ENCODE results near the gene HIC1.

HIC1 gene

GRCh38 chr17:2076087-2076984 is 21.4 kb downstream of the HIC1 start:
- ATAC-seq (no peak), DNase-seq (no peak)

GRCh38 chr17:2077040-2077439 is 22.1 kb downstream of the HIC1 start:
- ATAC-seq (no peak), DNase-seq (no peak)

DNA sequence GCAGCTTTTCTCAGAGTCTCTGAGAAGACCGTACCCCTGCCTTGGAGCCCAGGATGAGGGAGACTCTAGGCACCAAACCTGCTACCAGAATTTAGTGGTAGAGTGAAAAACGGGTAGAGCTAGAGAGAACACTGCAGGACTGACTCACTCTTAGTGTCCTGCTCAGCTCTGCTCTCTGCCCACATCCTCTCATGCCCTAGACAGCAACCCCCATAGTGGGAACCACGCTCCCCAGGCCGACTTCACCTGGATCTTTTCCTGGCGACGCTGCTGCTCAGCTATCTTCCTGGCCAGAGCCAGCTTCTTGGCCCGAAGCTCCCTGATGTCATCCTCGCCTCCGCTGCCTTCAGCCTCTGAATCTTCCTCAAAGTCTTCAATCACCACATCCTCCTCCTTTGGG is 26.7 kb downstream of the HIC1 start:
- DNase-seq (no peak), ATAC-seq (peak; percentile 26)

DNA sequence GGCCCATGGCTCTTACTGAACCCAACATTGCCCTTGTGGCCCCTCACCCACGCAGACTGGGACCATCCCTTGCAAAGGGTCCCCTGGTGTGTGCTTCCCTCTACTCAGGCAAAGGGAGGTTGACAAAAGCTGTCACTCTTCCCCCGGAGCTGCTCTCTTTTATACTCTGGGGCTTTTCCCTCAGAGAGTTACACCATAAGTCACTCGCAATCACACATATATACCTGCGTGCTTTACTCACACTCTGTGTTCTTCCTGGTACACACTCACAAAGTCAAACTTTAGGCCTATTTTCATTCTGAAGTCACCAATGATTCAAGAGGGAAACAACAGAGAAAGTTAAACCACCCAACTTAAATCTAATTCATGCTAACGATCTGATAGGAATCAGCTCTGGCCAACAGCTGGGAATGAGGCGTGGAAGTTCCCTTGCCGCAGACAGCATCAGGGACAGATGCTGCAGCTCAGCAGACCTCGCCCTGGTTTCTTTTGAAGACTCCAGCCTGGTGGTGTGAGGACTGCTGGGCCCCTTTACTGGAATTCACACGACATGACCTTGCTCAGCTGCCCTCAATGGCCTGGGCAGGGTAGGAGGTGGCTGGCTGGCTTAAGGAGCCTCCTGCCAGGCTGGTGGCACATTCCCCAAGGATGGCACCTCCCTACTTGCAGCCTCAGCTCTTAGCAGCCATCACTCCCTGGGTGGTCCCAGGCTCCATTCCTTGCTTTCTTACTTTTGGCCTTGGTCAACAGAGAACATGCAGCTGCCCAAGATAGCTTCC is 27.3 kb downstream of the HIC1 start:
- DNase-seq (no peak), ATAC-seq (no peak)

DNA sequence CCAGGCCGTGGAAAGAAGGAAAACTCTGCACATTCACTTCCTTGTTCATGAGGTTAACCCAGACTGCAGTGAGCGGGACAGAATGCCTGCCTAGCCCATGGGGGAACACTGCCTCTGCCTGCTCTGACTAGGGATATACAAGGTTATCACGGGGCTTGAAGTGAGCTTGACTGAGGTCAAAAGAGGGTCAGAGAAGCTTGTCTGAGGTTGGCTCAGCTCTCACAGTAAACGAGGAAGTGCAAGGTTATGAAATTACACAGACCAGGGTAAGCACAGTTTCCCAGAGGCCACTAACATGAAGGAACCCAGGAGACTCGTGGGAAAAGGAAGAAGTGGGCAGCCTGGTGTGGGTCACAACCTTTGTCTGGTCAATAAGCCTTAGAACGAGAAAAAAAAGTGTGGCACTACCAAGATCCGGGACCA is 28.7 kb downstream of the HIC1 start:
- ATAC-seq: no peak
- no peak for DNase-seq

DNA sequence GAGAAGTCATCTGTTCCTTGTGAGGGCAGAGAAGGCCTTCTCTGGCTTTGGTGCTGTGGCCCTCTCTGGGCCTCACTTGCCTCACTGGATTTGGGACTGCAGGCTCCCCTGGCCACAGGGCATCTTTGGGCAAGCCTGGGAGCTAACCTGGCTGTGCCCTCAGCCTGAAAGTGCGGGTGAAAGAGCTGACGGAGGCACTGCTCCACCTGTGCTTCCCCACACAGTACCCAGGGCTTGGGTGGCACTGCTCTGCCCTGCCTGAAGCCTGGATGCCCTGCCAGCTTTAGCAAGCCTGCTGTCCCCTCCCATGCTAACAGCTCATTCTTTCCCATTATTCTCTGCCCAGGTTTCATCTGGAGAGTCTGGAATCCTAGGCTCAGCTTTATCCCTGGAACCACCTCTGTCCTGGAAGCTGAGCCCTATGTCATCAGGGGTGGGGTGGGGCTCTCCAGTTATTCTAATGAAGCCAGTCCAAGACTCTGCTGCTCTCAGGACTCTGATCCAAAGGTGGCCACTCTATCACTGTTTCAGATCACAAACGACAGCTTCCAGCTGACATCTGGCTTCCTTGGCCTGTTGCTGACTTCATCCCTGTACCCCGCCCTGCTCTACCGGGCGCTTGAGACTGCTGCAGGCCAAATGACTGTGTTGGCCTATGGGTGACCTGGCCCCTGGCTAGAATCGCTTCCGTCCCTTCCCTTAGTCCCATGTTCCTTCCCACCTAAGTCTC is 29.3 kb downstream of the HIC1 start:
- ATAC-seq: no peak
- no peak for DNase-seq

- no peak for ATAC-seq
- DNase-seq: no peak
Measured at GRCh38 chr17:2084766-2085647, 30.1 kb downstream of the HIC1 start.

DNA sequence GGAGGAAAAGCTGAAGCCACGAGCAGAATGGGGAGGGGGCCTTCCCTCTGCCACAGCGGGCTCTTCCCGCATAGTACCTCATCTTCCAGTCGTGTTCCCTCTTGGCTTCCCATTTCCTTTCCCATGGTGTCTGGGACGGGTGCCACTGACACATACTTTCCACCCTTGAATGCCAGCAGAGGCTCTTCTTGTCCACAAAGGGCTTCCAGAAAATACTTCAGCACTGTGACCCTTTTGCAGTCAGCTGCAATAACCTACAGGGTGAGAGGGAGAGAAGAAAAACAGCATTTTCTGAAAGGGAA is 30.7 kb downstream of the HIC1 start:
- DNase-seq: no peak

DNA sequence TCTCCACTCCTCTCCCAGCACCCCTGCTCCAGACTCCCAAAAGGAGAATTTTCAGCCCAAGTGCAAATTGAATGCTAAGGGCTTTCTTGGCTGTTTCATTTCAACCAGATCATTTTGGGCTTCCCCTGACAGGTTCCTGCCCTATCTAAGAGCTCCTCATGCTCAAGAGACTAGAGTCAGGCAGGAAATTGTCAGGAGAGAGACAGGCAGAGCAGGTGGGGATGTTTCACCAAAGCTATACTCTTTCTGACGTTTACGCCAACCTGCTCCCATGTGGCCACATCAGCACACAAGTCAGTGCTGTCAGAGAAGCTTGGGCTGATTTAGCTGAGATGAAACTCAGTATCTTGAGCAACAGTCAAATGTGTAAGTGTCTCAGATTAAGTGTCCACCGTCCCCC is 31.4 kb downstream of the HIC1 start:
- ATAC-seq: no peak

More for the DNA sequence above, 30.7 kb downstream of the HIC1 start:
- no peak for ATAC-seq

DNA sequence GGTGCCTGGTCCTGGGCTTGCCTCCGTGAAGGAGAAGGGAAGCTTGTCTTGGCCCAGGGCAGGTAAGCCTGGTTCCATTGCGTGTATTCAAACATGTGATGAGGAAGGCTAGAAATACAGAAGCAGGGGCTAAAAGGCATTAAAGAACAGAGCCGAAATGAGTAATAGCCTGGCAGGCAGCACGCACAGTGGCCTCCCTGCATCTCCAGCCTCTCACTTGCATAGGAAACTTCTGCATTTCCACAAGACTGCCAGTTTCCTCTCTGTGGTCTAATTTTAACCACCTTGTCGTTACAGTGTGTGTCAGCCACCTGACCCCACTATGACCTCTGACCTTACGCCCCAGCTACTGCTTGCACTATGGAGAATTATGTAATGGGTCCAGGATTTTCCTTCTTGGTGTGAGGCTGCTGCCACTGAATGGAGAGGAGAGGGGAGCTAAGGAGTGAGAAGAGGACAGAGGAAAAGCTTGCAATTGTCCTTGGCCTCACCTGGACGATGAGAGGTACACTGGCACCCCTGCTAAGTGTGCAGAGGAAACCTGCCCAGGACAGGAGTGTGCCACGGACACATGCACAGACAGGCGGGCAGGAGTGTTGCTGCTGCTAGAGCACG is 32.8 kb downstream of the HIC1 start:
- ATAC-seq (peak; percentile 68), DNase-seq (peak; percentile 66)

More for the DNA sequence above, 31.4 kb downstream of the HIC1 start:
- no peak for DNase-seq

GRCh38 chr17:2089021-2089422 is 34.1 kb downstream of the HIC1 start:
- ATAC-seq (peak; percentile 41), DNase-seq (no peak)

DNA sequence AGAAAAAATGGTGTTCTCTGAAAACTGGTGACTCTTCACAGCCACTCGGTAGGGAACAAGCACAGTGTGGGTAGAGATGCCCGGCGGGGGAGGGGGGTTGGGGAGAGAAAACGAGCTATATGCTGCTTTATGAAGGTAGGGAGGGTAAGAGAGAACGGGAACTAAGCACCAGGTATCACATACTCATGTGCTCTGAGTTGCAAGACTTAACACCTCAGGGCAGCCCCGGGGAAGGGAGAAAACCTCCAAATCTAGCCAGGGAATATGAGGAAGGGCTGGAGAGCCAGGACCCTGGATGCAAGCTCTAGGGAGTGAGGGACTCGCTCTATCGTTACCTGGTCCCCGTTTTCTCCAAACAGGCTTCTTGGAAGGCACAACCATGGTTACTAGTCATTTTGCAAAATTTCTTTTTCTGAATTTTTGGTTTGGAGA is 35.3 kb downstream of the HIC1 start:
- no peak for DNase-seq
- ATAC-seq: no peak

- no peak for ATAC-seq
- DNase-seq: no peak
Measured at GRCh38 chr17:2090804-2091534, 36.1 kb downstream of the HIC1 start.

DNA sequence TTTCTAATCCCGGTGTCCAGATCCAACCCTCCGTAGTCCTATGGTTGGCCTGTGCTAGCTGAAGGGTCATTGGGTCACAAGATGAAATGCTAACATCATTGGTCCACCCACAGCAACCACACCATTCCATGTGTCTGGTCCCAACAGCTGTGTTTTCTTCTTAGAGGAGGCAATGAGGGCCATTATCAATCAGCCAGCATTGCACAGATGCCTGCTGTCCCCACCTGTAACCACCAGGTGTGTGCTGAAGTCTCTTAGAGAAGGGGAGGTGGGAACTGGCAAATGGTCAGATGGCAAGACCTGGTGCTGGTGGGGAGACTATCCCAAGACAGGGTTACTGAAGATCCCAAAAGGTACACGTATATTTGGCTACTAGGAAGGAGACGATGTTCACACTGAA is 37.4 kb downstream of the HIC1 start:
- ATAC-seq (no peak), DNase-seq (no peak)

- ATAC-seq: no peak
- no peak for DNase-seq
Measured at GRCh38 chr17:2093349-2093748, 38.4 kb downstream of the HIC1 start.

DNA sequence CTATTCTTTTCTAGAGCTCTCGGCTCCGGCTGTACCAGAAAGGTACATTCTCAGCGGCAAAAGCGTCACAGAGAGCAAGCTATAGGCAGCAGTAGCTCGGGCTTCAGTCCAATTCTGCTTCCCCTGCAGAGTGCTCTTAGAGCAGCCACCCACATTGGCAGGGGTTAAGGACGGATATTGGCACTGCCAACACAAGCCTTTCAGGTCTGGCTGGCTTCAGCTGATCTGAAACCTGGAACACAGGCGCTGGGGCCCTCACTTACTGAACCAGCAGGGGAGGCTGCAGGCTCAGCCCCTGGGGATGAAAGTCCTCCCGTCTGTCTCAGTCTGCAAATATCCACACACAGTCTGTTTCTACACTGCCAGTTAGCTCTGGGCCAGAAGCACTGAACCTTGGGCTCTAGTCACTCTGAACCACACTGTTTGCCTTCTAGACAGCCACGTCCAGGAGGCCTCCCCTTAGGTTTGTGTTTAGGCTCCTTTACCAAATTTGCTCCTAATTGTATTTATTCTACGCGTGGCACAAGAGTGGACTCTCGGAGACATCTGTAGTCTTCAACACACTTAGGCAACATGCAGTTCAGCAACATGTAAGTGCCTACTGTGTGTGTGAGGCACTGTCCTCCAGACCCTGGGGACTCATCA is 40.1 kb downstream of the HIC1 start:
- DNase-seq (no peak), ATAC-seq (no peak)

DNA sequence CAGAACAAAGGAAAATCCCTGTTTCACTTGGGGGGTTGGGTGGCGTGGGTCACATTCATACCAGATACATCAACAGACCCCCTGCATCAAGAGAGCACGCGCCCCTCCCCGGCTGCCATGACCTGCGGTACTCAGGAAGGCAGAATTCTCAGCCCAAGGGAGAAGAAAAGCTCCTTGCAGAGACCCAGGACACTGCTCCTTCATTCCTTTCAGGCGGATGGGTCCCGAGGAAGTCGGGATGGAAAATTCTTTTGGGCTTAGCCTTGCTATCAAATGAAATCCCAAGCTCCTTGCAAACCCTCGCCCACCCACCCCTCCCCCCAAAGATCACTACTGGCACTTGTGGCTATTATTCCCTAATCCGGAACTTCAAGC is 40.6 kb downstream of the HIC1 start:
- DNase-seq (no peak), ATAC-seq (no peak)

DNA sequence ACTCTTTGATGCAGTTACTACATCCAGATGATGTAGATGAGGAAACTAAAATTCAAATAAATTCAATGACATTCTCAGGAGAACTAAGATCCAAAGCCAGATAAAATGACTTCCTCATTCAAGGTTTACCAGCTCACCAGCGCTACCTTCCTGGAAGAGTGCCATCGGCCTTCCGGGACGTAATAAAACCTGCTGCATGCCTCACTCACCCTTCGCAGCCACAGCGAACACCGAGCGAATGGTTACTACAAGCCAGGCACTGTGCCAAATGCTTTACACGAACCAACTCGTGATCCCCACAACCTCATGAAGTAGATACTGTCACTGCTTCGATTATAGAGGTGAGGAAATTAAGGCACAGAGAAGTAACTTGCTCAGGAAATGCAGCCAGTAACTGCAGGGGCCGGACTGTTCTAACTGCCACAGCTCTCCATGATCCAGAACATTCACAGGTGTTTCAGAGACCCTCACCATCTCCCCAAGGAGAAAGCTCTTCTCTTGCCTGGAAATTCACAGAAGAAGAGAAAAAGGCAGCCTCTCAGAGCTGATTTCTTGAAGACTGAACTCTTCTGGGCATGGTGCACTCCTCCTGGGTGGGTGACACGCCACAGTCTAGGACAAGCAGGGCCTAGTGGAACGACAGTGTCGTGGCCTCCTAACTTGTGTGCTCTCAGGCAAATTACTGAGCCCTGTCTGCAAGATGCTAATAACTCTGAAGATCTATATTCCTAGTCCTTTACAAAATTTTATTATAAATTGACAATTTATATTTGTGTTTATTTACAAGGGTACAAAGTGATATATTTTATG is 46.8 kb downstream of the HIC1 start:
- no peak for ATAC-seq
- peak; percentile 43 for DNase-seq
